Peyer's patch (tissue), 4 donors: ENCODE measurements around the gene CCM2.

ENCODE experiments used
- CTCF ChIP-seq, 6 experiments: fragments of 450-650 bp in 4 of 6; fragments of 200-600 bp in 2 of 6; sonication (generic) in 1 of 6; IDR thresholded peaks; one replicate each; pipeline ENCODE4 v1.5.1; 2017 to 2019; ENCODE audit warnings: antibody characterized with exemption in 6 of 6, mild to moderate bottlenecking in 3 of 6, moderate library complexity in 1 of 6
- POLR2A ChIP-seq, 2 donors: fragments of 450-650 bp; IDR thresholded peaks; one replicate each; pipeline ENCODE4 v1.5.1; 2017; ENCODE audit warnings: antibody characterized with exemption in 2 of 2, mild to moderate bottlenecking in 2 of 2, moderate library complexity in 2 of 2

DNA sequence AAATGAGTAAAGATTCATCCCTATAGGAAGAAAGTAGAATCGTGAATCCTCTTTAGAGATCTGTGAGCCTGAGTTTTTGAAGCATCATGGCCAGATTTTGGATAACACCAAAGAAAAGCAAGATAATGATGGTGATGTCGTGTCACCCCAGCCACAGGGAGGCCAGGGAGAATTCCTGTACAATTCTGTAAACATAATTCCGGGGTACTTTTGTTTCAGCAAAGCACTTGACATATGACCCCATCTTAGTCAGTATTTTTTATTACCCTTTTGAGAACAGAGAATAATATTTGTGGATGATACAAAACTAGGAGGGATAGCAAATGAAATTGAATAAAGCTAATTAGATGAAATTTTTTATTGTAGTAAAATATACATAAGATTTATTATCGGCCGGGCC, 55.0 kb downstream of the CCM2 start:
- TF ChIP-seq CTCF (IDR thresholded peaks at IDR 0.05) (no peak), POLR2A (IDR thresholded peaks at IDR 0.05) (no peak)
